SK-N-MC (cell line): ENCODE measurements around the gene CYB561.

Experiments
- EZH2 ChIP-seq: fragments of 200-600 bp; sonication (generic); IDR thresholded peaks from one replicate; pipeline ENCODE4 v1.6.1; 2017; ENCODE audit warnings: antibody characterized with exemption
- POLR2AphosphoS5 ChIP-seq: IDR thresholded peaks from 2 replicates; pipeline ENCODE4 v1.6.1; 2012; ENCODE audit warnings: mild to moderate bottlenecking, low read depth, low read length, borderline replicate concordance

GRCh38 chr17:63491977-63492618 lies 46.0 kb upstream of the CYB561 start:
- TF ChIP-seq EZH2 (no peak), POLR2AphosphoS5 (no peak)
